SW480 (cell line): ENCODE results near the gene C17orf114.
"Not testable (repeated sequence)": the region's sequence is repeated elsewhere in the genome, so short reads cannot be mapped to it uniquely, and the experiment has no call there.

Experiments used
- DNase-seq: peaks from one replicate; pipeline ENCODE4 v3.0.0-alpha.2; 2016; ENCODE audit warnings: low spot score

C17orf114 gene

GRCh38 chr17:4802228-4802627 lies at the start of gene C17orf114:
C17orf114 (minus strand) TSS chr17:4802328.
- no peak for DNase-seq

- no peak for DNase-seq
These were observed 49.0 kb upstream of the C17orf114 start for GRCh38 chr17:4851084-4851483.

GRCh38 chr17:4850246-4850645 lies 48.1 kb upstream of the C17orf114 start:
- no peak for DNase-seq

GRCh38 chr17:4849011-4849536 lies 46.9 kb upstream of the C17orf114 start:
- DNase-seq = no peak

GRCh38 chr17:4846635-4847390 lies 44.7 kb upstream of the C17orf114 start:
- DNase-seq = no peak

GRCh38 chr17:4845118-4845517 lies 43.0 kb upstream of the C17orf114 start:
- DNase-seq = no peak

GRCh38 chr17:4843321-4844000 lies 41.3 kb upstream of the C17orf114 start:
- no peak for DNase-seq

GRCh38 chr17:4842376-4842775 lies 40.2 kb upstream of the C17orf114 start:
- DNase-seq = no peak

- DNase-seq = no peak
These were observed 38.7 kb upstream of the C17orf114 start for GRCh38 chr17:4840893-4841242.

- DNase-seq = no peak
These were observed 38.1 kb upstream of the C17orf114 start for GRCh38 chr17:4839965-4840892.

GRCh38 chr17:4839221-4839620 lies 37.1 kb upstream of the C17orf114 start:
- DNase-seq = no peak

- DNase-seq = no peak
These were observed 36.2 kb upstream of the C17orf114 start for GRCh38 chr17:4838309-4838785.

- no peak for DNase-seq
These were observed 35.6 kb upstream of the C17orf114 start for GRCh38 chr17:4837471-4838308.

GRCh38 chr17:4836221-4836620 lies 34.1 kb upstream of the C17orf114 start:
- DNase-seq = no peak

- peak; percentile 32 for DNase-seq
These were observed 32.5 kb upstream of the C17orf114 start for GRCh38 chr17:4834681-4835020.

- DNase-seq = peak; percentile 57
These were observed 32.0 kb upstream of the C17orf114 start for GRCh38 chr17:4833941-4834680.

- DNase-seq = peak; percentile 90
These were observed 31.2 kb upstream of the C17orf114 start, which contains the start of gene MINK1 for GRCh38 chr17:4833178-4833940. MINK1 (plus strand) TSS chr17:4833340; CDS start chr17:4833584, 244 bp downstream.

- not testable (repeated sequence) for DNase-seq
These were observed 30.7 kb upstream of the C17orf114 start for GRCh38 chr17:4832829-4833177.

- no peak for DNase-seq
These were observed 25.3 kb upstream of the C17orf114 start for GRCh38 chr17:4827399-4827798.
